Right cardiac atrium (tissue), 5 donors: Measurements from ENCODE around the gene IFNA10. TPM values are rescaled to one million over a fixed set of nuclear protein-coding genes. Genes with fewer than 3 reads are reported as not detected.
A peak's percentile ranks its signal among the peaks of the same experiment; 100 is the strongest.
"Not testable (repeated sequence)": the region's sequence is repeated elsewhere in the genome, so short reads cannot be mapped to it uniquely, and the experiment has no call there.

ENCODE experiments used
- ATAC-seq, 2 donors: fragments of 200-7000 bp; cut with Tn5 transposase; one replicate each; pipeline versions ENCODE4 v1.8.0 to v1.9.1; 2020; ENCODE audit warnings: moderate library complexity in 2 of 2, mild to moderate bottlenecking in 1 of 2
- DNase-seq, 3 donors: peaks; one replicate each; pipeline ENCODE4 v3.0.0-alpha.2; 2020
- H3K27ac ChIP-seq: one replicate; pipeline ENCODE4 v1.5.1; 2013; ENCODE audit warnings: mild to moderate bottlenecking, low read length, control low read depth, moderate library complexity
- H3K27me3 ChIP-seq: one replicate; pipeline ENCODE4 v1.6.1; 2013; ENCODE audit not compliant: control insufficient read depth, insufficient read depth
- H3K4me1 ChIP-seq: one replicate; pipeline ENCODE4 v1.6.1; 2013; ENCODE audit warnings: low read length; ENCODE audit not compliant: control insufficient read depth, insufficient read depth
- H3K4me3 ChIP-seq: one replicate; pipeline ENCODE4 v1.5.1; 2013; ENCODE audit warnings: low read length, control low read depth
- H3K9me3 ChIP-seq: one replicate; pipeline ENCODE4 v1.6.1; 2013; ENCODE audit warnings: low read length; ENCODE audit not compliant: control insufficient read depth
- WGBS: extraction: QIAGEN DNeasy Blood & Tissue Kit; methylation state at CpG from one replicate; pipeline ENCODE4 v1.1.7; 2013; 5-methylcytosine and 5-hydroxymethylcytosine counted together
- intact Hi-C, 4 donors: fragments of 100-400 bp; cut with DNase I; formaldehyde crosslinking; loops; one replicate each; pipeline versions ENCODE4 v1.11.0 to v1.14.0; 2022 to 2023
- polyA plus RNA-seq: library from polyadenylated mRNA; stranded (reverse); fragments of 200-250 nt; gene quantifications from one replicate; pipeline ENCODE4 v1.2.3, GENCODE V29; 2013
- total RNA-seq, 4 donors: library from RNA; stranded (reverse); fragmentation: NEBNext Ultra II Directional; extraction: Animal tissue kit (Norgen Biotek cat#: 25700); gene quantifications; one replicate each; pipeline ENCODE4 v1.2.1, GENCODE V29; 2021
- donor health status: healthy with polysubstance abuse.
- donor health status: DM: no; HTN: yes; CAD: no.
- donor health status: DM: no; HTN: no; CAD: no.
- donor health status: DM: no; HTN: yes; CAD: no; lungs with severe emphysema.
- donor health status: DM: yes; HTN: yes; CAD: no.

The IFNA10 gene
- total and polyA plus RNA-seq, 5 donors = not detected

DNA sequence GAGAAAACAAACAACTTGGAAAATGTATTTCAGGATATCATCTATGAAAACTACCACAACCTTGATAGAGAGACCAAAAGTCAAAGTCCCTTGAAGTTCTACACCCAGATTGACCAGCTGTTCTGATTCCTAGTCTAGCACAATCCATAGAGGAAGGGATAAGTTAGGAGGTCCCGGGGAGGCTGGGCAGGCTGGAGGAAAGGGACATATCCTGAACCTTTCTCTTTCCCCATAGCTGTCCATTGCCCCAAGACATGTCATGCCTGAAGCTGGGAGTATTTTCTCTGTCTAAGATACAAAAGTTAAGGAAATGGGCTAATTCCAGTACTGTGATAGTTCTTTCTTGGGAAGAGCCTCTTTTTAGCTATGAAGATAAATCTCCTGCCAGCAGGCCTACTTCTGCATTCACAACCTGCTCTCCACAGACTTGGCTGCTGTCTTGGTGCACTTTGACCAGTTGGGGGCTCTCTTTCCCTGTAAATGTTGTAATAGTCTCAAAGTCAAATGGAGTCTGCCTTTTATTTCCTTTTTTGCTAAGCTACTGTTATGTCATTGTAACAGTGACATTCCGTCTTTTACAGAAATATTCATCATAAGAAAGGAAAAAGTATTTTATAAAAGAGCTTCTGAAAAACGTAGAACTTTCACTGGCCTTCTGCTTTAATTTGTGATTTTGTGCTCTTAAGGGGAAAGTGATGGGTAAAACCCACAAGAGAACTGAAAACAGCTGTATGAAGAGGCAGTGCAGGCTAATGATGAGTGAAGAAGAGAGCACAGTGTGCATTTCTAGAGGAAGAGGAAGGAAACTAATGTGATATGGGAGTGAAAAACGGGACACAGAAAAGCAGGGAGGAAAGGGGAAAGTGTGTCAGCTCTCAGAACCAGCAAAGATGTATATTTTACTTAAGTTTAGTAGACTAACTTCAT lies 23.9 kb downstream of the IFNA10 start:
- H3K9me3 ChIP-seq, intact Hi-C loops, H3K4me1 ChIP-seq, DNase-seq, H3K4me3 ChIP-seq, H3K27ac ChIP-seq, H3K27me3 ChIP-seq: not testable (repeated sequence)
- peak in 1 of 2 donors; percentile 57 for ATAC-seq
- WGBS = 35% methylated on average over 4 of the region's 4 CpGs

DNA sequence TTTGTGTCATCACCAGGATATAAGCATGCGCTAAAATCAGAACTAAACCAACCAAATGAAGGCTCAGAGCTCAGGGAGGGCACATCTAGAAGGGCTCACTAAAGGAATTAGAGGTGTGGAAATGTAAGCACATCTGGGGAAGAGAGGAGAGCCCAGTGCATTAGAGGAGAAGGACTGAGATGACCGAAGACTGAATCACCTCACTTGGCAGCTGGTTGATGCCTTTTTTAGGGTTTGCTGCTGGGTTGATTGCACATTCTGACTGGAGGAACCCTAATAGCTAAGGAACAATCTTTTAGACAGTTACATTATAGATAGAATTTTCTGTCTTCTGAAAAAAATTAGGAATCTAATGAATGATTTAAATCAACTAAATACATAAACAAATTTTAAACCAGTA lies 32.3 kb downstream of the IFNA10 start:
- no peaks in the 10 kb centered on the region for H3K27me3 ChIP-seq
- no peak overlapping the region for H3K4me3 ChIP-seq
- 79% methylated on average over 2 of the region's 2 CpGs for WGBS
- H3K27ac ChIP-seq = no peak overlapping the region
- DNase-seq = no peak
- intact Hi-C loops = no loop called here
- H3K9me3 ChIP-seq = no peaks in the 10 kb centered on the region
- no peaks in the 10 kb centered on the region for H3K4me1 ChIP-seq
- no peak for ATAC-seq

DNA sequence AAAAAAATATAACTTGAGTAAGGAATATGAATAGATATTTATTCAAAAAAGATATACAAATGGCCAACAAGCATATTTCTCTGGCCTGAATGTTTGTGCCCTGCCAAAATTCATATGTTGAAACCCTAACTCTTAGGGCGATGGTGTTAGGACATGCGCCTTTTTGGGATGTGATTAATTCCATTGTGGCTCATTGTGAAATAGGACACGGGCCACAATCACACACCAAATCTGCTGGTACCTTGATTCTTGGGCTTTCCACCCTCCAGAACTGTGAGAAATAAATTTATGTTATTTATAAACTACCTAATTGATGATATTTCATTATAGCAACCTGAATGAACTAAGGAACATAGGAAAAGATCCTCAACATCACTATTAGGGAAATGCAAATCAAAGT lies 34.8 kb downstream of the IFNA10 start:
- H3K27me3 ChIP-seq = no peaks in the 10 kb centered on the region
- no peaks in the 10 kb centered on the region for H3K9me3 ChIP-seq
- intact Hi-C loops = no loop called here
- H3K4me3 ChIP-seq = no peak overlapping the region
- ATAC-seq (no peak), DNase-seq (no peak)
- no peaks in the 10 kb centered on the region for H3K4me1 ChIP-seq
- 85% methylated on average over 3 of the region's 3 CpGs for WGBS
- no peak overlapping the region for H3K27ac ChIP-seq

GRCh38 chr9:21171351-21171750 lies 35.6 kb downstream of the IFNA10 start:
- DNase-seq = no peak
- H3K4me3 ChIP-seq = no peak overlapping the region
- WGBS = 79% methylated on average over 1 of the region's 1 CpG
- H3K27me3 ChIP-seq = no peaks in the 10 kb centered on the region
- H3K27ac ChIP-seq = no peak overlapping the region
- intact Hi-C loops = no loop called here
- H3K9me3 ChIP-seq = no peaks in the 10 kb centered on the region
- no peak for ATAC-seq
- no peaks in the 10 kb centered on the region for H3K4me1 ChIP-seq

DNA sequence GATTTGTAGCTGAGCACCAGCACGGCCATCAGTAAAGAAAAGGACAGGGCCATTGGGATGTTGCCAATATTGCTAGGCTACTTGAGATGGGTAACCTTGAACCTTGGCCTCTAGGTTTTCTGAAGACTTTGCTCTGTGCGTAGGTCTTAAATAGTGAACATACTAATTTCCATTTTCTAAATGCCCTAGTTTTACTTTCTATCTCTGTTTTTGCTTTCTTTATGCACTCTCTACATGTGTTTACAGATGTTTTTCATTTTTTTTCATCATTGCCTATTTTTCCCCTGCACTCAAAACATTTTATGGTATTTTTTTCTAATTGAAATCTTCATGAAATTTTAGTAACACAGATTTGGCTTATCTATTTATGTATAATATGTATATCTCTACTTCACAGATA lies 40.4 kb downstream of the IFNA10 start, which contains the start of gene IFNA21:
TSS of gene IFNA21 (minus strand) at position 101 of the 400 bp plus-strand sequence. CDS start at position 53, 48 bp downstream.
- H3K27ac ChIP-seq, H3K4me3 ChIP-seq, ATAC-seq, DNase-seq, H3K4me1 ChIP-seq, H3K9me3 ChIP-seq, H3K27me3 ChIP-seq, intact Hi-C loops: not testable (repeated sequence)
- WGBS = 83% methylated on average over 2 of the region's 2 CpGs

DNA sequence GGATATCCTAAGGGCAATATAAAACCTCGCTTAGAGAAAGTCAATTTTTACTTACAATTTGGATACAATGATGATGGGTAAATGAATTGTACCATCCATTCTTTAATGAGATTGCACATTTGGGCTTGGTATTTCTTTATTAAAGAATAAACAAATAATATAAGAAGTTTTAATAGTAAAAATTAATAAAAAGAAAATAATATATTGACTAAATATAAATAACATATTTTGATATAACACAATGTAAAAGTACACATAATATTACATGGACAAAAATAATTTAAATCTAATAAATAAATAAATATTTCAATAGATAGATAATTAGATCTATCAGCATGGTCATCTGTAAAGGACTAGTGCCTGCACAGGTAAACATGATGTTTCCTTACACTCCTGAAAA lies 41.4 kb downstream of the IFNA10 start:
- Histone ChIP-seq H3K27ac (no peak overlapping the region), H3K4me1 (no peaks in the 10 kb centered on the region), H3K9me3 (no peaks in the 10 kb centered on the region), H3K4me3 (no peak overlapping the region), H3K27me3 (no peaks in the 10 kb centered on the region)
- intact Hi-C loops = no loop called here
- ATAC-seq = no peak
- no peak for DNase-seq
- WGBS = 90% methylated on average over 1 of the region's 1 CpG

GRCh38 chr9:21160178-21160577 lies 46.8 kb downstream of the IFNA10 start:
- 6% methylated on average over 1 of the region's 1 CpG for WGBS
- intact Hi-C loops = no loop called here
- no peak for ATAC-seq

More at GRCh38 chr9:21160178-21160577, 46.8 kb downstream of the IFNA10 start:
- DNase-seq = no peak
- Histone ChIP-seq H3K27me3 (no peaks in the 10 kb centered on the region), H3K4me3 (no peak overlapping the region), H3K27ac (no peak overlapping the region), H3K4me1 (no peaks in the 10 kb centered on the region), H3K9me3 (no peaks in the 10 kb centered on the region)

Other genes with a start within 250 kb of the IFNA10 start
- 1 to 10 TPM in 2 of 4 donors, under 1 TPM in 2; 0.97 to 1.7 (median 1.1) TPM for gene HACD4, start 175.5 kb downstream of the IFNA10 start, total RNA-seq
- 0.34 TPM for gene HACD4, start 175.5 kb downstream of the IFNA10 start, polyA plus RNA-seq
- gene IFNB1, start 129.2 kb downstream of the IFNA10 start, total RNA-seq = not detected
- gene IFNB1, start 129.2 kb downstream of the IFNA10 start, polyA plus RNA-seq = not detected
- gene IFNW1, start 65.3 kb downstream of the IFNA10 start, total RNA-seq = not detected
- not detected for gene IFNW1, start 65.3 kb downstream of the IFNA10 start, polyA plus RNA-seq
- not detected for gene IFNA21, start 40.5 kb downstream of the IFNA10 start, total RNA-seq
- not detected for gene IFNA21, start 40.5 kb downstream of the IFNA10 start, polyA plus RNA-seq
- not detected for gene IFNA4, start 19.6 kb downstream of the IFNA10 start, total RNA-seq
- not detected for gene IFNA4, start 19.6 kb downstream of the IFNA10 start, polyA plus RNA-seq
- gene IFNA7, start 4.9 kb downstream of the IFNA10 start, total RNA-seq = not detected
- gene IFNA7, start 4.9 kb downstream of the IFNA10 start, polyA plus RNA-seq = not detected
- gene IFNA16, start 10.2 kb upstream of the IFNA10 start, total RNA-seq = not detected
- not detected for gene IFNA16, start 10.2 kb upstream of the IFNA10 start, polyA plus RNA-seq
- gene IFNA17, start 21.1 kb upstream of the IFNA10 start, total RNA-seq = not detected
- not detected for gene IFNA17, start 21.1 kb upstream of the IFNA10 start, polyA plus RNA-seq
- gene IFNA14, start 32.9 kb upstream of the IFNA10 start, total RNA-seq = not detected
- gene IFNA14, start 32.9 kb upstream of the IFNA10 start, polyA plus RNA-seq = not detected
- gene IFNA5, start 98.2 kb upstream of the IFNA10 start, total RNA-seq = not detected
- gene IFNA5, start 98.2 kb upstream of the IFNA10 start, polyA plus RNA-seq = not detected
- gene KLHL9, start 128.3 kb upstream of the IFNA10 start, total RNA-seq = 10 to 100 TPM; 13.0 to 14.6 (median 13.3) TPM
- 6.1 TPM for gene KLHL9, start 128.3 kb upstream of the IFNA10 start, polyA plus RNA-seq
- not detected for gene IFNA6, start 143.7 kb upstream of the IFNA10 start, total RNA-seq
- not detected for gene IFNA6, start 143.7 kb upstream of the IFNA10 start, polyA plus RNA-seq
- not detected for gene IFNA13, start 160.9 kb upstream of the IFNA10 start, total RNA-seq
- not detected for gene IFNA13, start 160.9 kb upstream of the IFNA10 start, polyA plus RNA-seq
- gene IFNA2, start 178.3 kb upstream of the IFNA10 start, total RNA-seq = not detected
- not detected for gene IFNA2, start 178.3 kb upstream of the IFNA10 start, polyA plus RNA-seq
- gene IFNA8, start 202.0 kb upstream of the IFNA10 start, total RNA-seq = not detected
- not detected for gene IFNA8, start 202.0 kb upstream of the IFNA10 start, polyA plus RNA-seq
- gene IFNA1, start 233.3 kb upstream of the IFNA10 start, total RNA-seq = not detected
- not detected for gene IFNA1, start 233.3 kb upstream of the IFNA10 start, polyA plus RNA-seq